ENCODE results near the gene AKAP13.
"Not testable (repeated sequence)": the region's sequence is repeated elsewhere in the genome, so short reads cannot be mapped to it uniquely, and the experiment has no call there.

The AKAP13 gene

GRCh38 chr15:85346462-85347084 is 33.8 kb upstream of the AKAP13 start:
- H3K4me3 ChIP-seq (ENCODE audit: low read depth, low read length); DNase-seq (ENCODE audit: low read depth, low spot score); POLR2A ChIA-PET; CTCF ChIA-PET: not testable (repeated sequence)

GRCh38 chr15:85347264-85348047 is 32.9 kb upstream of the AKAP13 start:
- CTCF ChIA-PET; H3K4me3 ChIP-seq (ENCODE audit: low read depth, low read length); POLR2A ChIA-PET; DNase-seq (ENCODE audit: low read depth, low spot score): not testable (repeated sequence)

DNA sequence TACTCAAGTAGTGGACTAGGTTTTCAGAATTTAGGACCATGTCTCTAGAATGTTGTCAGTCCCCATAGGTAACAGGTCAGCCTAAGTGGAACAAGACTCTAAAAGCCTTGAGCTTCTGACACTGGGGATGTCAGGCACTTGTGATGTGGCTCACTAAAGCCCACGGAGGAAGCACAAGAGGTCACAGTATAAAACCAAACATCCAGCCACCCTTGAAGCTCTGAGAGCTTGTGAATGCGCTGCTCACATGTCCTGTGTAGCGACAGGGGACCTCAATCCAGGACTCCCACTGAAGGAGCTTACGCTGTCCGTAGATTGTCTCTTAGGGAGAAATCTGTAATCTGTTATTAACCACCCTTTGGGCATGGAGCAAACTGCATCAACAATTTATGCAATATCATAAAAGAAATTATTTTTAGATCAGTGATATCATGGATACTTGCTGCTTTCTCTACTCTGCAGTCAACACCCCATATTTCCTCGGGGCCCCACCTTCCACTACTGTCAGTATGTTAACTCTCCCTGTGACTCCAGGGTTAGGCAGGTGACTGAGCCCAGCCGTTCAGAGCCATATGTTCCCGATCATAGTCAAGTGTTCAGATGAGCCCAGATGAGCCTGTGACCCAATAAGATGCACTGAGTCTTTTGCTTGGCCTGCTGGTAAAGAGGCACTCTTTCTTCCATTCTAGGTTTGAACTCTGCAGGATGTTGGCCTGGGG is 32.2 kb upstream of the AKAP13 start:
- DNase-seq (ENCODE audit: low read depth, low spot score); H3K4me3 ChIP-seq (ENCODE audit: low read depth, low read length); CTCF ChIA-PET; POLR2A ChIA-PET: not testable (repeated sequence)

DNA sequence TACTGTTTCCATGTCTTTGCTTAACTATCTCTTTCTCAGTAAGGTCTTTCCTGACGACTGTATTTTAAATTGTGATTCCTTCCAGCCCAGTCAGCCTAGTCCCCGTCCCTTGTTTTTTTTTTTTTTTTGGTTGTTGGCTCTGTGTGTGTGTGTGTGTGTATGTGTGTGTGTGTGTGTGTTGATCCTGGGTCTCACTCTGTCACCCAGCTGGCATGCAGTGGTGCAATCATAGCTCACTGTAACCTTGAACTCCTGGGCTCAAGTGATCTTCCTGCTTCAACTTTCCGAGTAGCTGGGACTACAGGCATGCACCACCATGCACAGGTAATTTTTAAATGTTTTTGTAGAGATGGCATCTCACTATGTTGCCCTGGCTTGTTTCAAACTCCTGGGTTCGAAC is 31.3 kb upstream of the AKAP13 start:
- CTCF ChIA-PET, result interaction anchor here (0.7 to 0.9 kb wide), 2 partner anchors 12 to 13 kb away, joined by 3 to 4 read pairs; no protein-coding TSS in a partner anchor
- H3K4me3 ChIP-seq (ENCODE audit: low read depth, low read length); POLR2A ChIA-PET; DNase-seq (ENCODE audit: low read depth, low spot score): not testable (repeated sequence)

DNA sequence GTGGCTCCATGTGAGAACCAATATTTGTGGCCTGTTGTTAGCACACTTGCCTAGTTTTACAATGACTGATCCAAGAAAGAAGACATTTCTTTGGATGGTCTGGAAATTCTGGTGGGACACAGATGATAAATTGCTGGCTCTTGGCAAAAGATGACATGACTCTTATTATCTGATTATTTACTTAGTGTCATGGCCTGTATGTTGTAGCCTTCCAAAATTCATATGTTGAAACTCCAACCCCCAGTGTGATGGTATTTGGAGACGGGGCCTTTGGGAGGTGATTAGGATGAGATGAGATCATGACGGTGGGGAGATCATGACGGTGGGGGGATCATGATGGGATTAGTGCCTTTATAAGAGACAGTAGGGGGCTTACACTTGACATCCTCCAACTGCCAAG is 30.0 kb upstream of the AKAP13 start:
- TF ChIP-seq CTCF (IDR thresholded peaks at IDR 0.05; ENCODE audit: insufficient read depth, low read length, missing control alignments), result no peak
- ChIA-PET CTCF (no interaction called here), POLR2A (no interaction called here)
- no peak overlapping the region for H3K4me3 ChIP-seq (ENCODE audit: low read depth, low read length)
- DNase-seq (ENCODE audit: low read depth, low spot score), result no peak

DNA sequence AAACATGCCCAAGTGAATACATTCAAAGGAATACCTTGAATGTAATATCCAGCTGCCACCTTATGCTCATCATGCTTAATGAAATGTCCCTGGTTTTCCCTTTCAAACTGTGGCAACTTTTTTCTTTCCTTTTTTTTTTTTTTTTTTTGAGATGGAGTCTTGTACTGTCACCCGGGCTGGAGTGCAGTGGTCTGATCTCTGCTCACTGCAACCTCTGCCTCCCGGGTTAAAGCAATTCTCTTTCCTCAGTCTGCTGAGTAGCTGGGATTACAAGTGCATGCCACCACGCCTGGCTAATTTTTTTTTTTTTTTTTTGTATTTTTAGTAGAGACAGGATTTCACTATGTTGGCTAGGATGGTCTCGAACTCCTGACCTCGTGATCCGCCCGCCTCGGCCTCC is 28.9 kb upstream of the AKAP13 start:
- DNase-seq (ENCODE audit: low read depth, low spot score); H3K4me3 ChIP-seq (ENCODE audit: low read depth, low read length); POLR2A ChIA-PET: not testable (repeated sequence)
- CTCF ChIA-PET, result interaction anchor here (1.5 kb wide), 1 partner anchor 23 kb away, joined by 3 read pairs; no protein-coding TSS in a partner anchor

DNA sequence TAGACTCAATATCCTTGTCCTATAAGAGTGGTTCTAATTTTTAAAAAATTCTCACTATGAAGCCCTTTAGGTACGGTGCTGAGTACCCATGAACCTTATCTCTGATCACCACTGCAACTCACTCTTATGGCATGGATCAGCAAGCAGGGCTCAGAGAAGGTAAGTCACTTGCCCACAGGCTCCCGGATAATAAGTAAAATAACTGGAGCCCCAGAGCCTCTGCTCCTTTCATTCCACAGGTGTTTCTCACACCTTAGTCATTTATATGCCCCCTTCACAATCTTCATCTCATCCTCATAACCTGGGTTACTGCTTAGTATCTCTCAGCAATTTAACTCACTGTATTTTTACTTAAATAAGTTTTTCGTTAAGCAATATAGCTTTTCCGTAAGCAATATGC is 28.4 kb upstream of the AKAP13 start:
- CTCF ChIA-PET, result interaction anchor here (1.5 kb wide), 1 partner anchor 24 kb away, joined by 3 read pairs; no protein-coding TSS in a partner anchor

DNA sequence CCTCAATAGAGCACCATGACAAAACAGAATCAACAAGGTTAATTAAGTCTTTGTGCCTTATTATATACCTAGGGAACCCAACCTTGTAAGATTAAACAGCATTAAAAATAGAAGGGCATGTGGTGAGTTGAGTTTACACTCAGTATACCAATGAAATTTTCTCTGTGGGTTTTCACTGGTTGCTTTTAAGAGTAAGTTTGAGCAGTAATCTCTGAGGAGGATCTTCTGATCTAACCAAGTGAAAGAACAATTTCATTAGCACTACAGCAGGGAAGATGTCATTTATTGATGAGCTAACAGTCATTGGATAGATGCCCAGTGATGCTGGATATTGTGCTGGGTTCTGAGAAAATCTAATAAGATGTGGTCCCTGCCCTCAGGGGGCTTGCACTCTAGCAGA is 26.9 kb upstream of the AKAP13 start:
- TF ChIP-seq CTCF (IDR thresholded peaks at IDR 0.05; ENCODE audit: insufficient read depth, low read length, missing control alignments), result no peak
- POLR2A ChIA-PET, result interaction anchor here (0.6 kb wide), 1 partner anchor 10 kb away, joined by 3 read pairs; no protein-coding TSS in a partner anchor
- CTCF ChIA-PET, result interaction anchor here (1.2 to 1.7 kb wide), 2 partner anchors 17 to 22 kb away, joined by 3 to 7 read pairs; no protein-coding TSS in a partner anchor
- DNase-seq (ENCODE audit: low read depth, low spot score), result no peak
- no peak overlapping the region for H3K4me3 ChIP-seq (ENCODE audit: low read depth, low read length)

More for the DNA sequence above, 28.4 kb upstream of the AKAP13 start:
- no peak overlapping the region for H3K4me3 ChIP-seq (ENCODE audit: low read depth, low read length)
- no peak for DNase-seq (ENCODE audit: low read depth, low spot score)
- POLR2A ChIA-PET, result no interaction called here
- TF ChIP-seq CTCF (IDR thresholded peaks at IDR 0.05; ENCODE audit: insufficient read depth, low read length, missing control alignments), result no peak
